GM18873 (cell line): ENCODE results near the gene MGAT3.
A peak's percentile ranks its signal among the peaks of the same experiment; 100 is the strongest.

Experiments used
- ATAC-seq: cut with Tn5 transposase; IDR thresholded peaks from one replicate; pipeline ENCODE4 v1.9.1; 2021; ENCODE audit warnings: mild to moderate bottlenecking, moderate library complexity, moderate number of reproducible peaks; ENCODE audit not compliant: unreplicated experiment, low FRiP score

Gene MGAT3

DNA sequence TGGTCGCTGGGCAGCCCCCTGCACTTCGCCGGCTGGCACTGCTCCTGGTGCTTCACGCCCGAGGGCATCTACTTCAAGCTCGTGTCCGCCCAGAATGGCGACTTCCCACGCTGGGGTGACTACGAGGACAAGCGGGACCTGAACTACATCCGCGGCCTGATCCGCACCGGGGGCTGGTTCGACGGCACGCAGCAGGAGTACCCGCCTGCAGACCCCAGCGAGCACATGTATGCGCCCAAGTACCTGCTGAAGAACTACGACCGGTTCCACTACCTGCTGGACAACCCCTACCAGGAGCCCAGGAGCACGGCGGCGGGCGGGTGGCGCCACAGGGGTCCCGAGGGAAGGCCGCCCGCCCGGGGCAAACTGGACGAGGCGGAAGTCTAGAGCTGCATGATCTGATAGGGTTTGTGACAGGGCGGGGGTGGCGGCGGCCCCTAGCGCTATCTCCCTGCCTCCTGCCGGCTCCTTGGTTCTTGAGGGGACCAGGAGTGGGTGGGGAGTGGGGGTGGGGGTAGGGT, 31.8 kb downstream of the MGAT3 start:
- ATAC-seq, result no peak

DNA sequence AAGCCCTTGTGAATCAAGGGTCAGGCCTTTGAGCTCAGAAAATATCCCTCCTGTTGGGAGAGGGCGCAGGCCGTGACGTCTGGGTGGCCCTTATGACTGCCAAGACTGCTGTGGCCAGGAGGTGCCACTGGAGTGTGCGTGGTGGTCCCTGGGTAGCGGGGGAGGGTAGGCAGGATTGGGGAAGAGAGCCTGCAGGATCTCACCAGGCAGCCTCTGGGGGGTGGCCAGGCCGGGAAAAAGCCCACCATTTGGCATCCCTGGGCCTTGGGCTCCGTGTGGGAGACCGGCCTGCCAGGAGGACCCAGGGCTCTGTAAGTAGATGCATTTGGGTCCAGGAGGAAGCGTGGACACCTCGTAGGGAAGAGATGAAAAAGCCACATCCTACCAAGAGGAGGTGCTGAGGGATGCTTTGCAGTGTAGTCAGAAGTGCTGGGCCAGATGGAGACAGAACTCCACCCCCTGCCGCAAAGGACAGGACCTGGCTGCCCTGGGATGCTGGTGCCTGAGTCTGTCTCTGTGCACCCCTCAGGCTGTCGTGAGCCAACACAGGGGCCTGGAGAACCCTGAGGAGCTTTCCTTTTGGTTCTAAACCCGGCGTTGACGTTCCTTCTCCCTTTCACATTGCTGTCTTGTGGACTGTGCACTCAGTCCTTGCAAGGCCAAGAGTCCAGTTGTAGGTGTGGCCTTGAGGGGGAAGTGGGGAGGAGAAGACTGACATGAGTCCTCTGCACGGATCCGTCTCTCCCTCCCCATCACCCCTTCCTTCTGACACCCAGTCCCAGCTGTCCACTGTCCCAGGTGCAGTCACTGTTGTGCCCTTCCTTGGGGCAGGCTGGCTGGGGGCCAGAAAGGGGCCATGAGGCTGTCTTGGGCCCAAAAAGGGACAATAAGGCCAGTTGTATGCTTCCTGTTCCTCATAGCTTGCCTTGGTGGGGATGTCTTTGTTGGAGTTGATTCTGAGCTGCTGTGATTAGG, 32.6 kb downstream of the MGAT3 start:
- no peak for ATAC-seq

DNA sequence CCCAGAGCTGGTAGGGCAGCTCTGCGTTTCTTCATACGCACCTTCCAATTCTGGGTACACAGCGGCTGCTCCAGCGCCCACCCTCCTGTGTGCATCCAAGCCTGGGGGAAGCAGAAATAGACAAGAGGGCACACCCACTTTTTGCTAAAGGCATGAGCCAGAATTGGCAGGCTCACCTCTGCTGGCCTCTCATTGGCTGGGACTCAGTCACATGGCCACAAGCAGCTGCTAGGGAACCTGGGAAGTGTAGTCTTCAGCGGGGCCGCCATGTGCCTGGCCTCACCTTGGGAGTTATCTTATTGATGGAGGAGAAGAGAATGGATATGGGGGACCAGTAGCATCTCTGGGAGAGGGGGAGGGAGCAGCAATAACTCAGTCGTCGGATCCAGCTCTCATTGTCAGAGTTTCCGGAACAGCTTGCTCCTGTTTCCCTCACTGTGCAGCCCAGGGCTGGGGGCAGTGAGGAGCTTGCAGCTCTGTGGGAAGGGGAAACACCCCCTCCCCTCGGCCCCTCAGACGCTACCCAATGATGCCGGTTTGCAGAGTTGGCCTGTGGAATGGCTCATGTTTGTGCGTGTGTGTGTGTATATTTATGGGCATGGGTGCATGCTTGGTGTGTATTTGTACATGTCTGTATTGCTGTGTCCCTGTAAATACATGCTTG, 33.5 kb downstream of the MGAT3 start:
- ATAC-seq, result no peak

- ATAC-seq, result no peak
Observed at GRCh38 chr22:39490966-39491680, 34.3 kb downstream of the MGAT3 start.

DNA sequence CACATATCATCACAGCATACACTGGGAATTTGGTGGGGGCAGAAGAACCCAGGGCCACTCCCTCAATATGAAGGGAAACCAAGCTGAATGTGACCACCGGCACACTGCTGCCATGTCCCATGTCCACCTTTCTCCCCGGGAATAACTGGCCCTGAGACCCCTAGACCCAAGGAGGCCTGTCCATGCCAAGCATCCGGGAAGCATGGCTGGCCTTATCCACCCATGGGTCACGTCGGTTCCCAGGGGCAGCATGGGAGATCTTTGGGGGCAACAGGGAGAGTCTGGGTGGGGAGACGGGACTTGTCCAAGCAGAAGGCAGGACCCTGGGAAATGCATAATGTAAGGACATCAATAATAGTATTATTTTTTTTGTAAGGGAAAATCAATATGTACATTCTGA, 34.9 kb downstream of the MGAT3 start:
- ATAC-seq, result no peak

- no peak for ATAC-seq
Observed at GRCh38 chr22:39492186-39492585, 35.4 kb downstream of the MGAT3 start.

GRCh38 chr22:39493759-39494158, 36.9 kb downstream of the MGAT3 start:
- no peak for ATAC-seq

DNA sequence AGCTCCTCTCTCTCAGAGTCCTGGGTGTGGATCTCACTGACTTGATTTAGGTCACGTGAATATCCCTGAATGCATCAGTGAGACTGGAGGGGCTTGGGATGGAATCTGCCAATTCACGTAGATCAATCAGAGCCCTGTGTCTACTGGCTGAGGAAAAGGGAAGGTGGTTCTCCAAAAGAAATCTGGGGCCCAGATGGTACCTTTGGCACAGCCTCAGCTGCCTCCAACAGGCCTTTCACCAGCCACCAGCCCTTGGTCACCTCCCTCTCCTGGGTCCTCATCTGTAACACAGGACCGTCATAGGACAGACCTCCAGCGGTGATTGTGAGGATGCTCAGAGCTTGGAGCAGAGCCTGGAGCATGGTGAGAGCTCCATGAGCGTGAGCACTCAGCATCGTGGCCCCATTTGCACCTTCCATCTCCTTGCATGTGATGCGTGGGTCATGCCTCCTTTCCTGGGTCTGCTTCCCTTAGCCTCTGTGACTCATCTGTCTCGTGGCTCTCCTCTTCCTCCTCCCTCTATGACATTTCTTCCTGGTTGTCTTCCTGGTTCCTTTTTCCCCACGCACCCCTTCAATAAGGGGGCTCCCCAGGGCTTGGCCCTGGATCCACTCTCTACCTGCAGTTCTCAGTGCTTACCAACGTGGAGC, 37.8 kb downstream of the MGAT3 start:
- no peak for ATAC-seq

GRCh38 chr22:39496131-39496838, 39.5 kb downstream of the MGAT3 start:
- ATAC-seq, result no peak

DNA sequence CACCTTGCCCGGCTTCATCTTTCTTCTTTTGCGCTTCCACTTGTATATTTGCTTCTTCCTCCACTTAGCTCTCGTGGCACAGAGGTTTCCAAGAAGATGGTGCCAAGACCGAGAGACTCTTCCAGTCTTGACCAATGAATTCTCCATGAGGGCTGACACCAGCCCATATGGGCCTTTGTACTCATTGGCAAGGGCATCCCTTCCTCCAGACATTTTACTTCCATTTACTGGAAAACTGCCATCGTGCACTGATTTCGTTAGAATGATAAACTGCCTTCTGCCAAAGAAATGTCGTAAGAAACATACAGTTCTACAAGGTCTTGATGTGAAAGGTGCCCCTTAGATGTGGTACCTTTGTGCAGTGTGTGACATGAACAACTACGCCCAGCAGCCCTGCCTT, 40.6 kb downstream of the MGAT3 start:
- no peak for ATAC-seq

DNA sequence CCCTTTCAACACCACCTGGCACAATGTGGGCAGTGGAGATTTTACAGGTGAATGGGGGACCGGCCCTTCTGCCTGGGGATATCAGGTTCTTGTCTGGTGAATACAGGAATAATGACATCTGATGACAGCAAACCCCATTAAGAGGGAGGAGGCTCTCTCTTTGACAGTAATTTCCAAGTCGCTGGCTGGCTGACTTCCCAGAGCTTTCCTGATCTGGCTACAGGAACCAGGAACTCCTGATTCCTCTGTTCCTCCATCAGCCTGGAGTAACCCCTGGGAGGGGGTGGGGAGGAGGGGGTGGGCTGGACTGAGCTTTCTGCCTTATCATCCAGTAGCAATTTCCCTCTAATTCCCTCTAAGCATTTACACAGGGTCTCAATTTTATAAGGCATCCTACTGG, 41.6 kb downstream of the MGAT3 start:
- ATAC-seq, result no peak

GRCh38 chr22:39498802-39499201, 42.0 kb downstream of the MGAT3 start:
- no peak for ATAC-seq

DNA sequence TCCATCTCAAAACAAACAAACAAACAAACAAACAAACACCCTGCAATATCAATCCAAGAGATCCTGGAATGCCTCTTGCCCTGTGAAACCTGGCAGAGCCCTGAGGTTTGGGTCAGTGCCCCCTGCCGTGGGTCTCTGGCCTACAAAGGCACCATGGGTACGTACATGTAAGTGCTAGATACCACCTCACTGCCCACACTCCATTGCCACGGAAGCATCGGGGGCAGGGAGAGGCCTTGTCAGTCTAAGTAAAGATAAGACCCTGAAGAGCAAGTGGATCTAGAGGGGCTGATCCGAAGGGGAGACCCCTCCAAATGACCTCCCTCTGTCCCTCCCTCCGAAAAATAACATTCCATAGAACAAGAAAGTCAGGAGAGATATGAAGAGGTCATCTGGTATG, 43.3 kb downstream of the MGAT3 start:
- ATAC-seq, result no peak

GRCh38 chr22:39501644-39502108, 44.9 kb downstream of the MGAT3 start:
- ATAC-seq, result peak; percentile 35

DNA sequence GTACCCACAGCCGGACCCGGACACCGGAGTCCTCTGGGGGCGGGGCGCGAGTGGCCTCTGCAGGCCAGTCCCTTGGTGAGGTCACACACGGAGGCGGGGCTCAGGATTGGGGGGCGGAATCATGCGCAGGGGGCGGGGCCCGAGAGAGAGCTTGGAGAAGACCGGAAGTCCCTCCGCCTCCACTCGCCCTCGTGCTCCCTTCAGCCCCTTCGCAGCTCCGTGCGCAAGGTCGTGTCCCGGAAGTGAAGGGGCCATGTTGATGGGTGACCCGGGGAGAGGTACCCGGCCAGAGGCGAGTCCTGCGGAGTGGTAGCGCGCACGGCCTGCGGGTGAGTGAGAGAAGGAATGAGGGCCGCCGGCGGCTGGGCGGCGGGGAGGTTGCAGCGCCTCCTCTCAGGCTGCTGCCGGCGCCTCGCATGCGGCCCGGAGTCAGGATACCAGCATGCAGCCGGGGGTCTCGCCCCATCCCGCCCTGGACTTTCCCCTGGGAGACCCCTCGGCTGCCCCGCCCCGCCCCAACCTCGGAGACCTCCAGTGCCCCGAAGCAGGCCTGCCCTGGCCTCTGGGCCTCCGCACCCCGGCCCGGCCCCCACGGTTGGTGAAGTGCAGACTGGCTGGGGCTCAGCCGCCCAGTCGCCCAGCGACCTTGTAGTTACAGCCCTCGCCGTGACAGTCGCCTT, 45.4 kb downstream of the MGAT3 start, which contains the start of gene MIEF1:
Gene MIEF1, plus strand, starts transcription at position 182 of the 680 bp plus-strand sequence. CDS start 9,005 bp downstream, outside the sequence.
- peak; percentile 58 for ATAC-seq

GRCh38 chr22:39502789-39503409, 46.1 kb downstream of the MGAT3 start:
- no peak for ATAC-seq

DNA sequence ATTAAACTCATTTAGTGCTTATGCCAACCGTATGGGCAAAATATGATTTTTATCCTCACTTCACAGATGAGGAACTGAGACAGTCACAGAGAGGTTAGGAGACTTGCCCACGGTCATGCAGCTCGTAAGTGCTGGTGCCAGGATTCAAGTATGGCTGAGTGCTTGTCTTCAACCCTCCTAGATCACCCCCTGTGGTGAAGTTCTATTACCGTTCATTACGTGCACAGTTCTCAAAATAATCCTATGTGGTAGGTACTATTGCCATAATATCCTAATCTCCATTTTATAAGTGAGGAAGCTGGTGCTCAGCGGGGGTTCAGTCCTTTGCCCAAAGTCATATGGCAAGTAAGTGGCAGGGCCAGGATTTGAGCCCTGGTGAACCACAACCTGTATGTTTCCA, 46.8 kb downstream of the MGAT3 start:
- ATAC-seq, result no peak

- ATAC-seq, result no peak
Observed at GRCh38 chr22:39504071-39504470, 47.3 kb downstream of the MGAT3 start.
